ENCODE data around the gene LNPK. TPM values are rescaled to one million over a fixed set of nuclear protein-coding genes. Genes with fewer than 3 reads are reported as not detected.

Gene LNPK
- total and polyA plus RNA-seq, 9 of the 15 experiments (the other 6 are each of a cell fraction or from before 2014, with no cell fraction given), result 6.4 to 40.4 (median 21.3) TPM

DNA sequence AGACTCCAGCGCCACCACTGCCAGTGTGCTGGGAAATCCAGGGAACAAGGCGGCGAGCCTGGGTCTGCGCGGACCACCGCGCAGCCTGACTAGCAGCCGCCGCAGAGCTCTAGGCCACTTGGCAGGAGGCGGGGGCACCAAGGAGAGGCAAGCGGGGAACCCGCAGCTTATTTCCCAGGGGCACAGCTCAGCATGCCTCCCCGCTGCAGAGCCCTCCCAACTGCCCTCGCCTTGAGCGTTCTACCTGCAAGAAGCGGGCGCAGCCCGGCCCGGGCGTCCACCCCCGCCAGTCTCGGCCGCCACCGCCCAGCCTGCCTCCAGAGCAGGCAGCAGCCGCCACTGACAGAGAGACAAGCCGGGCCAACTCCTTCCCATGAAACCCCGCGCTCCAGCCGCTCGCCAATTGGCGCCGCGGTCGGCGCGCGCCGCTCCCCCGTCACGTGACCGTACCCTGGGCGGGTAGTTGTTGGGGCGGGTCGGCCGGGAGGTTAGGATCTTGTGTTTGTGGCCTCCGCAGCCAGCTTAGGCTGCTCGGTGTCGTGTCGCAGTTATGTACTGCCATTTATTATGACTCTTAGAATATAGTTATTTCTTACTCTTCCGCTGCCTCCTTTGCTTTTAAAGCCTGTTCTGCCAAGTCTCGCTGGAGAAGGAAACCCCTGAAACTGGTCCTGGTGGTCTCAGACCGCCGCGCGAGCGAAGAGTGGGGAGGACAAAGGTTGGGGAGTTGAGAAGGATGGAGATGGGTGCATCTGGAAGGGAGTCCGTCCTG lies at the start of gene LNPK (continued):
- TF ChIP-seq, protein P1, sequence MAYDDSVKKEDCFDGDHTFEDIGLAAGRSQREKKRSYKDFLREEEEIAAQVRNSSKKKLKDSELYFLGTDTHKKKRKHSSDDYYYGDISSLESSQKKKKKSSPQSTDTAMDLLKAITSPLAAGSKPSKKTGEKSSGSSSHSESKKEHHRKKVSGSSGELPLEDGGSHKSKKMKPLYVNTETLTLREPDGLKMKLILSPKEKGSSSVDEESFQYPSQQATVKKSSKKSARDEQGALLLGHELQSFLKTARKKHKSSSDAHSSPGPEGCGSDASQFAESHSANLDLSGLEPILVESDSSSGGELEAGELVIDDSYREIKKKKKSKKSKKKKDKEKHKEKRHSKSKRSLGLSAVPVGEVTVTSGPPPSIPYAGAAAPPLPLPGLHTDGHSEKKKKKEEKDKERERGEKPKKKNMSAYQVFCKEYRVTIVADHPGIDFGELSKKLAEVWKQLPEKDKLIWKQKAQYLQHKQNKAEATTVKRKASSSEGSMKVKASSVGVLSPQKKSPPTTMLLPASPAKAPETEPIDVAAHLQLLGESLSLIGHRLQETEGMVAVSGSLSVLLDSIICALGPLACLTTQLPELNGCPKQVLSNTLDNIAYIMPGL (CRISPR knock-in tag; IDR thresholded peaks at IDR 0.05), result no peak
- TF ChIP-seq SAP30 (IDR thresholded peaks at IDR 0.05; ENCODE audit: borderline replicate concordance, insufficient read depth, low read depth, low read length, poor library complexity, severe bottlenecking) (peak; percentile 86), E2F3 (CRISPR knock-in tag; IDR thresholded peaks at IDR 0.05) (peak; percentile 63), ZNF184 (CRISPR knock-in tag; IDR thresholded peaks at IDR 0.05) (no peak), POLR2AphosphoS5 (IDR thresholded peaks at IDR 0.05; ENCODE audit: control insufficient read depth, insufficient read depth, low read depth, low read length) (peak; percentile 88), ZNF224 (CRISPR knock-in tag; IDR thresholded peaks at IDR 0.05) (no peak), ZNF124 (CRISPR knock-in tag; IDR thresholded peaks at IDR 0.05) (no peak), IFI16 (CRISPR knock-in tag; IDR thresholded peaks at IDR 0.05) (no peak), RBM14 (IDR thresholded peaks at IDR 0.05; ENCODE audit: borderline replicate concordance, insufficient read depth, low read depth, low read length) (no peak), CBX1 (IDR thresholded peaks at IDR 0.05; ENCODE audit: low read depth) (peak; percentile 56; the same call in 1 of the 2 replicates), RFX7 (CRISPR knock-in tag; IDR thresholded peaks at IDR 0.05) (no peak)
- TF ChIP-seq, protein P2, sequence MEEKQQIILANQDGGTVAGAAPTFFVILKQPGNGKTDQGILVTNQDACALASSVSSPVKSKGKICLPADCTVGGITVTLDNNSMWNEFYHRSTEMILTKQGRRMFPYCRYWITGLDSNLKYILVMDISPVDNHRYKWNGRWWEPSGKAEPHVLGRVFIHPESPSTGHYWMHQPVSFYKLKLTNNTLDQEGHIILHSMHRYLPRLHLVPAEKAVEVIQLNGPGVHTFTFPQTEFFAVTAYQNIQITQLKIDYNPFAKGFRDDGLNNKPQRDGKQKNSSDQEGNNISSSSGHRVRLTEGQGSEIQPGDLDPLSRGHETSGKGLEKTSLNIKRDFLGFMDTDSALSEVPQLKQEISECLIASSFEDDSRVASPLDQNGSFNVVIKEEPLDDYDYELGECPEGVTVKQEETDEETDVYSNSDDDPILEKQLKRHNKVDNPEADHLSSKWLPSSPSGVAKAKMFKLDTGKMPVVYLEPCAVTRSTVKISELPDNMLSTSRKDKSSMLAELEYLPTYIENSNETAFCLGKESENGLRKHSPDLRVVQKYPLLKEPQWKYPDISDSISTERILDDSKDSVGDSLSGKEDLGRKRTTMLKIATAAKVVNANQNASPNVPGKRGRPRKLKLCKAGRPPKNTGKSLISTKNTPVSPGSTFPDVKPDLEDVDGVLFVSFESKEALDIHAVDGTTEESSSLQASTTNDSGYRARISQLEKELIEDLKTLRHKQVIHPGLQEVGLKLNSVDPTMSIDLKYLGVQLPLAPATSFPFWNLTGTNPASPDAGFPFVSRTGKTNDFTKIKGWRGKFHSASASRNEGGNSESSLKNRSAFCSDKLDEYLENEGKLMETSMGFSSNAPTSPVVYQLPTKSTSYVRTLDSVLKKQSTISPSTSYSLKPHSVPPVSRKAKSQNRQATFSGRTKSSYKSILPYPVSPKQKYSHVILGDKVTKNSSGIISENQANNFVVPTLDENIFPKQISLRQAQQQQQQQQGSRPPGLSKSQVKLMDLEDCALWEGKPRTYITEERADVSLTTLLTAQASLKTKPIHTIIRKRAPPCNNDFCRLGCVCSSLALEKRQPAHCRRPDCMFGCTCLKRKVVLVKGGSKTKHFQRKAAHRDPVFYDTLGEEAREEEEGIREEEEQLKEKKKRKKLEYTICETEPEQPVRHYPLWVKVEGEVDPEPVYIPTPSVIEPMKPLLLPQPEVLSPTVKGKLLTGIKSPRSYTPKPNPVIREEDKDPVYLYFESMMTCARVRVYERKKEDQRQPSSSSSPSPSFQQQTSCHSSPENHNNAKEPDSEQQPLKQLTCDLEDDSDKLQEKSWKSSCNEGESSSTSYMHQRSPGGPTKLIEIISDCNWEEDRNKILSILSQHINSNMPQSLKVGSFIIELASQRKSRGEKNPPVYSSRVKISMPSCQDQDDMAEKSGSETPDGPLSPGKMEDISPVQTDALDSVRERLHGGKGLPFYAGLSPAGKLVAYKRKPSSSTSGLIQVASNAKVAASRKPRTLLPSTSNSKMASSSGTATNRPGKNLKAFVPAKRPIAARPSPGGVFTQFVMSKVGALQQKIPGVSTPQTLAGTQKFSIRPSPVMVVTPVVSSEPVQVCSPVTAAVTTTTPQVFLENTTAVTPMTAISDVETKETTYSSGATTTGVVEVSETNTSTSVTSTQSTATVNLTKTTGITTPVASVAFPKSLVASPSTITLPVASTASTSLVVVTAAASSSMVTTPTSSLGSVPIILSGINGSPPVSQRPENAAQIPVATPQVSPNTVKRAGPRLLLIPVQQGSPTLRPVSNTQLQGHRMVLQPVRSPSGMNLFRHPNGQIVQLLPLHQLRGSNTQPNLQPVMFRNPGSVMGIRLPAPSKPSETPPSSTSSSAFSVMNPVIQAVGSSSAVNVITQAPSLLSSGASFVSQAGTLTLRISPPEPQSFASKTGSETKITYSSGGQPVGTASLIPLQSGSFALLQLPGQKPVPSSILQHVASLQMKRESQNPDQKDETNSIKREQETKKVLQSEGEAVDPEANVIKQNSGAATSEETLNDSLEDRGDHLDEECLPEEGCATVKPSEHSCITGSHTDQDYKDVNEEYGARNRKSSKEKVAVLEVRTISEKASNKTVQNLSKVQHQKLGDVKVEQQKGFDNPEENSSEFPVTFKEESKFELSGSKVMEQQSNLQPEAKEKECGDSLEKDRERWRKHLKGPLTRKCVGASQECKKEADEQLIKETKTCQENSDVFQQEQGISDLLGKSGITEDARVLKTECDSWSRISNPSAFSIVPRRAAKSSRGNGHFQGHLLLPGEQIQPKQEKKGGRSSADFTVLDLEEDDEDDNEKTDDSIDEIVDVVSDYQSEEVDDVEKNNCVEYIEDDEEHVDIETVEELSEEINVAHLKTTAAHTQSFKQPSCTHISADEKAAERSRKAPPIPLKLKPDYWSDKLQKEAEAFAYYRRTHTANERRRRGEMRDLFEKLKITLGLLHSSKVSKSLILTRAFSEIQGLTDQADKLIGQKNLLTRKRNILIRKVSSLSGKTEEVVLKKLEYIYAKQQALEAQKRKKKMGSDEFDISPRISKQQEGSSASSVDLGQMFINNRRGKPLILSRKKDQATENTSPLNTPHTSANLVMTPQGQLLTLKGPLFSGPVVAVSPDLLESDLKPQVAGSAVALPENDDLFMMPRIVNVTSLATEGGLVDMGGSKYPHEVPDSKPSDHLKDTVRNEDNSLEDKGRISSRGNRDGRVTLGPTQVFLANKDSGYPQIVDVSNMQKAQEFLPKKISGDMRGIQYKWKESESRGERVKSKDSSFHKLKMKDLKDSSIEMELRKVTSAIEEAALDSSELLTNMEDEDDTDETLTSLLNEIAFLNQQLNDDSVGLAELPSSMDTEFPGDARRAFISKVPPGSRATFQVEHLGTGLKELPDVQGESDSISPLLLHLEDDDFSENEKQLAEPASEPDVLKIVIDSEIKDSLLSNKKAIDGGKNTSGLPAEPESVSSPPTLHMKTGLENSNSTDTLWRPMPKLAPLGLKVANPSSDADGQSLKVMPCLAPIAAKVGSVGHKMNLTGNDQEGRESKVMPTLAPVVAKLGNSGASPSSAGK (IDR thresholded peaks at IDR 0.05), result peak; percentile 76

Data from K562 (cell line).